ENCODE results near the gene SCLY.

DNA sequence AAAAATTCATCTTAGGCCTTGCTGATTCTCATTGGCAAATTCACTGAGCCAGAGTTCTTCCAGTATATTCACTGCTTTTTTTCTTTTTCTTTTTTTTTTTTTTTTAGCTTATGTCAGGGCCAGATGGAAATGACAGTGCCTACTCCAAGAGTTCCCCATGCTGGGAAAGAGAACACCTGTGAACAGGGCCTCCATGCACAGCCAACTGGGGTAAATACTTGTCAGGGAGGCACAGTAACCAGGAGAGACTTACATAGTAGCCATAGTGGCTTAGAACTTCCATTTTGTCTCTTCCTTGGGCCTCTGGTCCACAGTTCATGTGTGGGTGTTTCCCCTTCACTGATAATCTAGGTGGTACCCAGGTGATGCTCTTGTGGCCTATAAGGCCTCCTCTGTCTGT lies 15.2 kb upstream of the SCLY start:
- no peak for TF ChIP-seq POLR2AphosphoS5 (IDR thresholded peaks at IDR 0.05; ENCODE audit: low read depth, low read length)
- TF ChIP-seq, protein P1, sequence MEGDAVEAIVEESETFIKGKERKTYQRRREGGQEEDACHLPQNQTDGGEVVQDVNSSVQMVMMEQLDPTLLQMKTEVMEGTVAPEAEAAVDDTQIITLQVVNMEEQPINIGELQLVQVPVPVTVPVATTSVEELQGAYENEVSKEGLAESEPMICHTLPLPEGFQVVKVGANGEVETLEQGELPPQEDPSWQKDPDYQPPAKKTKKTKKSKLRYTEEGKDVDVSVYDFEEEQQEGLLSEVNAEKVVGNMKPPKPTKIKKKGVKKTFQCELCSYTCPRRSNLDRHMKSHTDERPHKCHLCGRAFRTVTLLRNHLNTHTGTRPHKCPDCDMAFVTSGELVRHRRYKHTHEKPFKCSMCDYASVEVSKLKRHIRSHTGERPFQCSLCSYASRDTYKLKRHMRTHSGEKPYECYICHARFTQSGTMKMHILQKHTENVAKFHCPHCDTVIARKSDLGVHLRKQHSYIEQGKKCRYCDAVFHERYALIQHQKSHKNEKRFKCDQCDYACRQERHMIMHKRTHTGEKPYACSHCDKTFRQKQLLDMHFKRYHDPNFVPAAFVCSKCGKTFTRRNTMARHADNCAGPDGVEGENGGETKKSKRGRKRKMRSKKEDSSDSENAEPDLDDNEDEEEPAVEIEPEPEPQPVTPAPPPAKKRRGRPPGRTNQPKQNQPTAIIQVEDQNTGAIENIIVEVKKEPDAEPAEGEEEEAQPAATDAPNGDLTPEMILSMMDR (IDR thresholded peaks at IDR 0.05) = no peak
- no peak for TF ChIP-seq FOXM1 (IDR thresholded peaks at IDR 0.05; ENCODE audit: low read depth)

Data from SK-N-SH (cell line).